ENCODE measurements around the gene FGF8.

FGF8 gene

GRCh38 chr10:101767966-101768790, 7.7 kb downstream of the FGF8 start:
- DNase-seq = no peak

GRCh38 chr10:101767600-101767945, 8.3 kb downstream of the FGF8 start:
- DNase-seq = no peak

- no peak for DNase-seq
Observed at GRCh38 chr10:101766753-101767599, 8.9 kb downstream of the FGF8 start.

GRCh38 chr10:101766306-101766705, 9.6 kb downstream of the FGF8 start:
- no peak for DNase-seq

GRCh38 chr10:101763141-101763846, 12.6 kb downstream of the FGF8 start:
- no peak for DNase-seq

- no peak for DNase-seq
Observed at GRCh38 chr10:101762736-101763135, 13.2 kb downstream of the FGF8 start.

GRCh38 chr10:101761226-101761625, 14.7 kb downstream of the FGF8 start:
- DNase-seq = no peak

- no peak for DNase-seq
Observed at GRCh38 chr10:101760510-101760909, 15.4 kb downstream of the FGF8 start.

- no peak for DNase-seq
Observed at GRCh38 chr10:101759309-101760247, 16.3 kb downstream of the FGF8 start.

GRCh38 chr10:101758858-101759257, 17.1 kb downstream of the FGF8 start:
- DNase-seq = no peak

GRCh38 chr10:101752241-101752640, 23.7 kb downstream of the FGF8 start:
- DNase-seq = no peak

- no peak for DNase-seq
Observed at GRCh38 chr10:101749047-101750016, 26.6 kb downstream of the FGF8 start.

GRCh38 chr10:101748496-101748895, 27.4 kb downstream of the FGF8 start:
- DNase-seq = no peak

GRCh38 chr10:101745074-101745696, 30.7 kb downstream of the FGF8 start:
- no peak for DNase-seq

- no peak for DNase-seq
Observed at GRCh38 chr10:101744267-101744666, 31.6 kb downstream of the FGF8 start.

GRCh38 chr10:101741938-101742337, 34.0 kb downstream of the FGF8 start:
- no peak for DNase-seq

- DNase-seq = no peak
Observed at GRCh38 chr10:101736666-101737065, 39.2 kb downstream of the FGF8 start.

GRCh38 chr10:101732096-101732495, 43.8 kb downstream of the FGF8 start:
- no peak for DNase-seq

- no peak for DNase-seq
Observed at GRCh38 chr10:101726115-101726387, 49.9 kb downstream of the FGF8 start.

GRCh38 chr10:101725296-101726114, 50.4 kb downstream of the FGF8 start:
- no peak for DNase-seq
